SK-N-SH (cell line): ENCODE data around the gene PARN. TPM values are rescaled to one million over a fixed set of nuclear protein-coding genes. Genes with fewer than 3 reads are reported as not detected.
A peak's percentile ranks its signal among the peaks of the same experiment; 100 is the strongest.

Experiments
- CTCF ChIA-PET: fragments of 300-600, 350-600 bp; formaldehyde crosslinking; extraction: SDS; loops from one replicate; lab custom pipeline; 2021; lab: Yijun Ruan, JAX
- POLR2A ChIA-PET: fragments of 350-600 bp; sonication (Branson Sonifier 250); formaldehyde crosslinking; extraction: SDS; loops from one replicate; lab custom pipeline; 2020; ENCODE audit warnings: antibody characterized with exemption, inconsistent platforms; lab: Yijun Ruan, JAX
- DNase-seq: peaks from one replicate; pipeline ENCODE4 v3.0.0; 2012
- H2AFZ ChIP-seq: fragments of 200-600 bp; sonication (generic); 2 replicates; pipeline ENCODE4 v1.8.1; 2016; ENCODE audit warnings: antibody characterized with exemption, mild to moderate bottlenecking, low read depth
- H3F3A ChIP-seq: fragments of 200-600 bp; sonication (generic); replicated peaks from 2 replicates; pipeline ENCODE3; 2016; ENCODE audit warnings: antibody characterized with exemption, mild to moderate bottlenecking; ENCODE audit not compliant: insufficient read depth
- H3K27ac ChIP-seq, 2 experiments: fragments of 200-500 bp in 1 of 2; fragments of 200-600 bp in 1 of 2; sonication (Bioruptor generic) in 1 of 2; sonication (generic), shearing (Covaris generic) in 1 of 2; 2 replicates each; pipeline versions ENCODE4 v1.5.1 to v1.6.1; 2014 to 2016; ENCODE audit warnings: low read depth in 2 of 2, inconsistent platforms in 1 of 2, low read length in 1 of 2, mild to moderate bottlenecking in 1 of 2, mixed read lengths in 1 of 2
- H3K27me3 ChIP-seq: fragments of 200-600 bp; sonication (generic), shearing (Covaris generic); 2 replicates; pipeline ENCODE4 v1.6.1; 2016; ENCODE audit warnings: mixed run types; ENCODE audit not compliant: insufficient read depth
- H3K36me3 ChIP-seq, 2 experiments: fragments of 200-500 bp in 1 of 2; fragments of 200-600 bp in 1 of 2; sonication (Bioruptor generic) in 1 of 2; sonication (generic) in 1 of 2; replicated peaks in 1 of 2; 2 replicates each; pipeline versions ENCODE3 to v1.5.1; 2014 to 2016; ENCODE audit warnings: low read length in 1 of 2, mild to moderate bottlenecking in 1 of 2; ENCODE audit not compliant: insufficient read depth in 2 of 2, control insufficient read depth in 1 of 2
- H3K4me1 ChIP-seq, 2 experiments: fragments of 200-500 bp in 1 of 2; fragments of 200-600 bp in 1 of 2; sonication (Bioruptor generic) in 1 of 2; sonication (generic), shearing (Covaris generic) in 1 of 2; 2 replicates each; pipeline versions ENCODE4 v1.5.1 to v1.6.1; 2014 to 2016; ENCODE audit warnings: low read depth in 1 of 2, low read length in 1 of 2, mixed run types in 1 of 2; ENCODE audit not compliant: insufficient read depth in 2 of 2, control insufficient read depth in 1 of 2
- H3K4me2 ChIP-seq: fragments of 200-600 bp; sonication (generic), shearing (Covaris generic); 2 replicates; pipeline ENCODE4 v1.6.1; 2017; ENCODE audit warnings: mixed run types
- H3K4me3 ChIP-seq, 2 experiments: fragments of 200-500 bp in 1 of 2; fragments of 200-600 bp in 1 of 2; sonication (Bioruptor generic) in 1 of 2; sonication (generic), shearing (Covaris generic) in 1 of 2; 2 replicates each; pipeline versions ENCODE4 v1.5.1 to v1.8.1; 2014 to 2016; ENCODE audit warnings: low read depth in 2 of 2, inconsistent platforms in 1 of 2, low read length in 1 of 2, mild to moderate bottlenecking in 1 of 2, mixed read lengths in 1 of 2, moderate library complexity in 1 of 2
- H3K79me2 ChIP-seq: fragments of 200-600 bp; sonication (generic); 2 replicates; pipeline ENCODE4 v1.8.1; 2017; ENCODE audit warnings: mild to moderate bottlenecking; ENCODE audit not compliant: insufficient read depth
- H3K9ac ChIP-seq: fragments of 200-600 bp; sonication (generic); 2 replicates; pipeline ENCODE4 v1.6.1; 2017; ENCODE audit warnings: mixed run types
- H3K9me2 ChIP-seq: fragments of 200-600 bp; sonication (generic); 2 replicates; pipeline ENCODE4 v1.6.1; 2017; ENCODE audit warnings: mixed run types
- H3K9me3 ChIP-seq: fragments of 200-600 bp; sonication (generic); 2 replicates; pipeline ENCODE4 v1.6.1; 2017; ENCODE audit warnings: mixed run types, mild to moderate bottlenecking, moderate library complexity
- H4K20me1 ChIP-seq: fragments of 200-600 bp; sonication (generic); 2 replicates; pipeline ENCODE4 v1.6.1; 2017; ENCODE audit warnings: mild to moderate bottlenecking, mixed run types; ENCODE audit not compliant: insufficient read depth
- CHD2 ChIP-seq: fragments of 150-350 bp; IDR thresholded peaks from 2 replicates; pipeline ENCODE4 v1.6.1; 2018; ENCODE audit warnings: low read length; ENCODE audit not compliant: partially characterized antibody
- ELF1 ChIP-seq: IDR thresholded peaks from 2 replicates; pipeline ENCODE4 v1.4.0; 2012
- EP300 ChIP-seq, 2 experiments: IDR thresholded peaks; 2 replicates each; pipeline versions ENCODE4 v1.4.0 to v1.6.1; 2012; ENCODE audit warnings: borderline replicate concordance in 1 of 2, low read depth in 1 of 2, low read length in 1 of 2
- EZH2phosphoT487 ChIP-seq: fragments of 200-600 bp; sonication (generic); IDR thresholded peaks from 2 replicates; pipeline ENCODE4 v1.6.1; 2017; ENCODE audit warnings: low read depth, mixed run types, mild to moderate bottlenecking, antibody characterized with exemption, moderate library complexity, borderline replicate concordance
- FOSL2 ChIP-seq: IDR thresholded peaks from 2 replicates; pipeline ENCODE4 v1.4.0; 2012; ENCODE audit warnings: low read depth, mild to moderate bottlenecking, moderate library complexity, borderline replicate concordance
- GATA2 ChIP-seq: sonication (generic); formaldehyde crosslinking; IDR thresholded peaks from 2 replicates; pipeline ENCODE4 v1.5.0; 2020; ENCODE audit warnings: mild to moderate bottlenecking, missing genetic modification reagents
- IRF3 ChIP-seq: fragments of 150-350 bp; IDR thresholded peaks from 2 replicates; pipeline ENCODE4 v1.6.1; 2016; ENCODE audit warnings: mild to moderate bottlenecking, low read depth, low read length
- JUND ChIP-seq: IDR thresholded peaks from 2 replicates; pipeline ENCODE4 v1.4.0; 2012
- MAX ChIP-seq: IDR thresholded peaks from 2 replicates; pipeline ENCODE4 v1.4.0; 2012; ENCODE audit warnings: low read depth
- MXI1 ChIP-seq: IDR thresholded peaks from 2 replicates; pipeline ENCODE4 v1.6.1; 2012; ENCODE audit warnings: mild to moderate bottlenecking, low read depth, low read length, improper control_type of control experiment
- NFIC ChIP-seq: IDR thresholded peaks from 2 replicates; pipeline ENCODE4 v1.4.0; 2012; ENCODE audit warnings: borderline replicate concordance
- PBX3 ChIP-seq: IDR thresholded peaks from 2 replicates; pipeline ENCODE4; 2012
- POLR2AphosphoS5 ChIP-seq: IDR thresholded peaks from 2 replicates; pipeline ENCODE4 v1.6.1; 2012; ENCODE audit warnings: low read depth, low read length
- RCOR1 ChIP-seq: fragments of 150-350 bp; IDR thresholded peaks from 2 replicates; pipeline ENCODE4 v1.6.1; 2017; ENCODE audit warnings: antibody characterized with exemption, low read length
- RXRA ChIP-seq: IDR thresholded peaks from 2 replicates; pipeline ENCODE4 v1.4.0; 2012; ENCODE audit warnings: low read depth, mild to moderate bottlenecking, borderline replicate concordance
- SIN3A ChIP-seq: IDR thresholded peaks from 2 replicates; pipeline ENCODE4 v1.6.1; 2012; ENCODE audit warnings: low read depth, mild to moderate bottlenecking, low read length, moderate library complexity, borderline replicate concordance
- TCF12 ChIP-seq: IDR thresholded peaks from 2 replicates; pipeline ENCODE4 v1.4.0; 2012
- TEAD4 ChIP-seq: IDR thresholded peaks from 2 replicates; pipeline ENCODE4 v1.4.0; 2012; ENCODE audit warnings: mild to moderate bottlenecking, borderline replicate concordance; ENCODE audit not compliant: insufficient read depth
- YY1 ChIP-seq: IDR thresholded peaks from 2 replicates; pipeline ENCODE4 v1.4.0; 2012; ENCODE audit warnings: low read depth, mild to moderate bottlenecking
- WGBS: methylation state at CpG from one replicate; pipeline ENCODE4 v1.1.6; 2017; ENCODE audit warnings: low lambda C conversion rate; 5-methylcytosine and 5-hydroxymethylcytosine counted together
- polyA plus RNA-seq, 3 experiments: library from polyadenylated mRNA; depleted of rRNA; stranded (reverse); fragments of >200 nt; gene quantifications; 2 replicates each; pipeline ENCODE4 v1.2.3, GENCODE V29; 2012
- TF ChIP-seq, protein P1 (sequence below): fragments of 150-350 bp; IDR thresholded peaks from 2 replicates; pipeline ENCODE4 v1.6.1; 2017; ENCODE audit warnings: antibody characterized with exemption, low read length, low read depth, borderline replicate concordance
- TF ChIP-seq, protein P2 (sequence below): IDR thresholded peaks from 2 replicates; pipeline ENCODE4 v1.6.1; 2012; ENCODE audit warnings: mild to moderate bottlenecking, low read depth, low read length, moderate library complexity

Gene PARN
- polyA plus RNA-seq, 1 of the 3 experiments (the other 2 are of a cell fraction) = 20.5 TPM

- H3K27ac ChIP-seq = peak overlapping the region; percentile 79 to 80
- CTCF ChIA-PET = interaction anchor here (2.6 kb wide), 1 partner anchor 14 kb away, joined by 8 read pairs; no protein-coding TSS in a partner anchor
- no peaks in the 10 kb centered on the region for H3K9me2 ChIP-seq
- H3K9me3 ChIP-seq = no peaks in the 10 kb centered on the region
- 32% methylated on average over 9 of the region's 9 CpGs for WGBS
- H2AFZ ChIP-seq = no peak overlapping the region
- POLR2A ChIA-PET = no interaction called here
- TF ChIP-seq SIN3A = peak; percentile 40; the same call in 1 of the 2 replicates
- peak; percentile 91 for TF ChIP-seq TCF12
- TF ChIP-seq EP300 (IDR thresholded peaks at IDR 0.05; ENCODE audit: borderline replicate concordance in 1 of 2, low read depth in 1 of 2, low read length in 1 of 2) = peak; percentile 18 to 69; a peak in 1 of 4 replicates
- TF ChIP-seq NFIC = peak; percentile 88
- TF ChIP-seq RXRA = no peak; the same call in 1 of the 2 replicates
- TF ChIP-seq JUND = peak; percentile 81
- TF ChIP-seq GATA2 (CRISPR knock-in tag) = no peak
- peak; percentile 97 for TF ChIP-seq MAX
- peak; percentile 65 for TF ChIP-seq PBX3
- TF ChIP-seq, protein P1, sequence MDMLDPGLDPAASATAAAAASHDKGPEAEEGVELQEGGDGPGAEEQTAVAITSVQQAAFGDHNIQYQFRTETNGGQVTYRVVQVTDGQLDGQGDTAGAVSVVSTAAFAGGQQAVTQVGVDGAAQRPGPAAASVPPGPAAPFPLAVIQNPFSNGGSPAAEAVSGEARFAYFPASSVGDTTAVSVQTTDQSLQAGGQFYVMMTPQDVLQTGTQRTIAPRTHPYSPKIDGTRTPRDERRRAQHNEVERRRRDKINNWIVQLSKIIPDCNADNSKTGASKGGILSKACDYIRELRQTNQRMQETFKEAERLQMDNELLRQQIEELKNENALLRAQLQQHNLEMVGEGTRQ = 0 out of 2 replicates have a peak, but pooled peaks have one; percentile 20
- TF ChIP-seq ELF1 = no peak
- TF ChIP-seq, protein P2, sequence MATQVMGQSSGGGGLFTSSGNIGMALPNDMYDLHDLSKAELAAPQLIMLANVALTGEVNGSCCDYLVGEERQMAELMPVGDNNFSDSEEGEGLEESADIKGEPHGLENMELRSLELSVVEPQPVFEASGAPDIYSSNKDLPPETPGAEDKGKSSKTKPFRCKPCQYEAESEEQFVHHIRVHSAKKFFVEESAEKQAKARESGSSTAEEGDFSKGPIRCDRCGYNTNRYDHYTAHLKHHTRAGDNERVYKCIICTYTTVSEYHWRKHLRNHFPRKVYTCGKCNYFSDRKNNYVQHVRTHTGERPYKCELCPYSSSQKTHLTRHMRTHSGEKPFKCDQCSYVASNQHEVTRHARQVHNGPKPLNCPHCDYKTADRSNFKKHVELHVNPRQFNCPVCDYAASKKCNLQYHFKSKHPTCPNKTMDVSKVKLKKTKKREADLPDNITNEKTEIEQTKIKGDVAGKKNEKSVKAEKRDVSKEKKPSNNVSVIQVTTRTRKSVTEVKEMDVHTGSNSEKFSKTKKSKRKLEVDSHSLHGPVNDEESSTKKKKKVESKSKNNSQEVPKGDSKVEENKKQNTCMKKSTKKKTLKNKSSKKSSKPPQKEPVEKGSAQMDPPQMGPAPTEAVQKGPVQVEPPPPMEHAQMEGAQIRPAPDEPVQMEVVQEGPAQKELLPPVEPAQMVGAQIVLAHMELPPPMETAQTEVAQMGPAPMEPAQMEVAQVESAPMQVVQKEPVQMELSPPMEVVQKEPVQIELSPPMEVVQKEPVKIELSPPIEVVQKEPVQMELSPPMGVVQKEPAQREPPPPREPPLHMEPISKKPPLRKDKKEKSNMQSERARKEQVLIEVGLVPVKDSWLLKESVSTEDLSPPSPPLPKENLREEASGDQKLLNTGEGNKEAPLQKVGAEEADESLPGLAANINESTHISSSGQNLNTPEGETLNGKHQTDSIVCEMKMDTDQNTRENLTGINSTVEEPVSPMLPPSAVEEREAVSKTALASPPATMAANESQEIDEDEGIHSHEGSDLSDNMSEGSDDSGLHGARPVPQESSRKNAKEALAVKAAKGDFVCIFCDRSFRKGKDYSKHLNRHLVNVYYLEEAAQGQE = peak; percentile 43; the same call in 1 of the 2 replicates
- TF ChIP-seq FOSL2 = peak; percentile 89
- TF ChIP-seq MXI1 = peak; percentile 61; the same call in 1 of the 2 replicates
- TF ChIP-seq RCOR1 = peak; percentile 64
- TF ChIP-seq IRF3 = no peak
- peak; percentile 68; the same call in 1 of the 2 replicates for TF ChIP-seq YY1
- 0 out of 2 replicates have a peak, but pooled peaks have one; percentile 39 for TF ChIP-seq POLR2AphosphoS5
- peak; percentile 43 for TF ChIP-seq CHD2
- TF ChIP-seq EZH2phosphoT487 = no peak
- peak; percentile 55; the same call in 1 of the 2 replicates for TF ChIP-seq TEAD4
- no peak overlapping the region; the same call in 1 of the 2 replicates for H3K9ac ChIP-seq
- no peak overlapping the region for H3K4me3 ChIP-seq
- H3K4me1 ChIP-seq = peaks cover 23 to 32% of the 10 kb centered on the region in 2 experiments
- H3K27me3 ChIP-seq = no peaks in the 10 kb centered on the region
- peaks cover 30% of the 10 kb centered on the region for H3F3A ChIP-seq
- H3K36me3 ChIP-seq = no peaks in the 10 kb centered on the region
- H3K4me2 ChIP-seq = peak overlapping the region; percentile 65; the same call in 1 of the 2 replicates
- peak; percentile 42 for DNase-seq
- H4K20me1 ChIP-seq = no peaks in the 10 kb centered on the region
- H3K79me2 ChIP-seq = no peaks in the 10 kb centered on the region
Measured at GRCh38 chr16:14501331-14502255, 128.5 kb downstream of the PARN start.
